GM10248 (cell line): ENCODE results near the gene RNF181.
"Not testable (repeated sequence)": the region's sequence is repeated elsewhere in the genome, so short reads cannot be mapped to it uniquely, and the experiment has no call there.

Source experiments
- CTCF ChIA-PET: fragments of 300-600 bp; sonication (Branson Sonifier 250); formaldehyde crosslinking; extraction: SDS; loops from one replicate; lab custom pipeline; 2021; ENCODE audit warnings: antibody characterized with exemption; lab: Yijun Ruan, JAX
- POLR2A ChIA-PET: fragments of 350-650 bp; sonication (Branson Sonifier 250); formaldehyde crosslinking; extraction: SDS; loops from one replicate; lab custom pipeline; 2020; ENCODE audit warnings: antibody characterized with exemption; lab: Yijun Ruan, JAX
- DNase-seq: peaks from one replicate; pipeline ENCODE4 v3.0.0; 2012; ENCODE audit errors: extremely low spot score
- CTCF ChIP-seq: IDR thresholded peaks from 2 replicates; pipeline ENCODE4 v1.5.1; 2012; ENCODE audit warnings: mild to moderate bottlenecking, low read depth; ENCODE audit errors: extremely low read depth, missing control alignments, control extremely low read depth

RNF181 gene

GRCh38 chr2:85613717-85614515 lies 18.4 kb downstream of the RNF181 start:
- ChIA-PET CTCF (interaction anchor here (1.1 kb wide), 1 partner anchor 23 kb away, joined by 4 read pairs; no protein-coding TSS in a partner anchor), POLR2A (interaction anchor here (0.6 kb wide), 1 partner anchor 11 kb away, joined by 3 read pairs; the partner anchor contains the start of gene TMEM150A)

DNA sequence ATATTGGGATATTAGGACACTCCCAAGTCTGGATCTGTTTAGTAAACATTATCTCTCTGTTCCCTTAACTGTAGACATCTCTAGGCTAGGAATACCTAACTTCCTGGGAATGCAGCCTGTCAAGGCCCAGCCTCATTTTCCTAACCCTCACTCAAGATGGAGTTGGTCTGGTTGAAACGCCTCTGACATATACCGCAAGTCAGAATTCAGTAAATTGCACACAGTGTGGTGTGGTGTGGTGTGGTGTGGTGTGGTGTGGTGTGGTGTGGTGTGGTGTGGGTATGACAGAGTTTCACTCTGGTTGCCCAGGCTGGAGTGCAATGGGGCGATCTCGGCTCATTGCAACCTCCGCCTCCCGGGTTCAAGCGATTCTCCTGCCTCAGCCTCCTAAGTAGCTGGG lies 19.2 kb downstream of the RNF181 start:
- DNase-seq, POLR2A ChIA-PET: not testable (repeated sequence)
- CTCF ChIA-PET: interaction anchor here (1.1 kb wide), 1 partner anchor 12 kb away, joined by 4 read pairs; no protein-coding TSS in a partner anchor

More at GRCh38 chr2:85613717-85614515, 18.4 kb downstream of the RNF181 start:
- no peak for DNase-seq
- TF ChIP-seq CTCF: no peak

DNA sequence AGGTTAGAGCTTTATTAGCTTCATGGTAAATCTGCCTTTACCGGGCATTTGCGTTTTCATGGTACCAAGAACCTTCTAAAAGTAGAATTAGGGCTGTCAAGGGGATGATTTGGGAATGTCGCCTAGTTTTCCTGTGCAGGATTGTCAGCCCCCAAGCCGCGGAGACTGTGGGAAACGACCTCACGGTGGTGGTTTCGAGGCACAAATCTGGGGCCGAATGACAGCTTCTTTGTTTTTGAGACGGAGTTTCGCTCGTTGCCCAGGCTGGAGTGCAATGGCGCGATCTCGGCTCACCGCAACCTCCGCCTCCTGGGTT lies 19.8 kb downstream of the RNF181 start:
- CTCF ChIA-PET: interaction anchor here (1.1 kb wide), 1 partner anchor 11 kb away, joined by 4 read pairs; no protein-coding TSS in a partner anchor
- no peak for DNase-seq
- POLR2A ChIA-PET: interaction anchor here (0.6 kb wide), 1 partner anchor 8 kb away, joined by 5 read pairs; no protein-coding TSS in a partner anchor

DNA sequence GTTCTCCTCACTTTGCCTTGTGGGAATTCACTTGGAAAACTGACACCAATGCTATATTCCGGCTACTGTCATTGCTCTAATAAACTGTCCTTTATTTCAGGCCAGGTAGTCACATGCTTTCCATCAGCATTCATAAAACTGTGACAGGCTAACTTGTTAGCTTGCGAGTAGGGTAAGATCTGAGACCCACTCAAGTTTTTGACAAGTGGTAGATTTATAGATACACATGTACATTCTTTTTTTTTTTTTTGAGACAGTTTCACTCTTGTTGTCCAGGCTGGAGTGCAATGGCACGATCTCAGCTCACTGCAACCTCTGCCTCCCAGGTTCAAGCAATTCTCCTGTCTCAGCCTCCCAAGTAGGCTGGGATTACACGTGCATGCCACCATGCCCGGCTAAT lies 22.2 kb downstream of the RNF181 start:
- ChIA-PET POLR2A (interaction anchor here (0.6 to 0.7 kb wide), 2 partner anchors 25 to 53 kb away, joined by 3 to 5 read pairs; no protein-coding TSS in a partner anchor), CTCF (interaction anchor here (0.9 to 13.0 kb wide), 3 partner anchors 10 to 19 kb away, joined by 3 to 147 read pairs (median 6); no protein-coding TSS in a partner anchor)
- DNase-seq: not testable (repeated sequence)

More for the DNA sequence above, 19.8 kb downstream of the RNF181 start:
- TF ChIP-seq CTCF: no peak

DNA sequence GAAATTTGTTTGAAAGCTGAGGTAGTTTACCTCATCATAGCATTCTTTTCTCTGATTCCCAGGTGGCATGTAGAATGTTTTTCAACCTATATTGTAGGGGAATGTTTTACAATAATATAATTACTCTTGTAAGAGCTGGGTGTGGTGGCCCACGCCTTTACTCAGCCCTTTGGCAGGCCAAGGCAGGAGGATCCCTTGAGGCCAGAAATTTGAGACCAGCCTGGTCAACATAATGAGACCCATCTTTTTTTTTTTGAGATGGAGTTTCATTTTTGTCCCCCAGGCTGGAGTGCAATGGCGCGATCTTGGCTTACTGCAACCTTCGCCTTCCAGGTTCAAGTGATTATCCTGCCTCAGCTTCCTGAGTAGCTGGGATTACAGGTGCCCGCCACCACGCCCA lies 24.1 kb downstream of the RNF181 start:
- no peak for TF ChIP-seq CTCF
- ChIA-PET CTCF (interaction anchor here (1.1 to 13.0 kb wide), 4 partner anchors 9 to 17 kb away, joined by 3 to 147 read pairs (median 10); no protein-coding TSS in a partner anchor), POLR2A (no interaction called here)

GRCh38 chr2:85621338-85621737 lies 25.8 kb downstream of the RNF181 start:
- DNase-seq: no peak
- TF ChIP-seq CTCF: no peak
- CTCF ChIA-PET: interaction anchor here (0.8 to 13.0 kb wide), 4 partner anchors 10 to 87 kb away, joined by 3 to 147 read pairs (median 6); no protein-coding TSS in a partner anchor
- POLR2A ChIA-PET: no interaction called here

More for the DNA sequence above, 24.1 kb downstream of the RNF181 start:
- no peak for DNase-seq

DNA sequence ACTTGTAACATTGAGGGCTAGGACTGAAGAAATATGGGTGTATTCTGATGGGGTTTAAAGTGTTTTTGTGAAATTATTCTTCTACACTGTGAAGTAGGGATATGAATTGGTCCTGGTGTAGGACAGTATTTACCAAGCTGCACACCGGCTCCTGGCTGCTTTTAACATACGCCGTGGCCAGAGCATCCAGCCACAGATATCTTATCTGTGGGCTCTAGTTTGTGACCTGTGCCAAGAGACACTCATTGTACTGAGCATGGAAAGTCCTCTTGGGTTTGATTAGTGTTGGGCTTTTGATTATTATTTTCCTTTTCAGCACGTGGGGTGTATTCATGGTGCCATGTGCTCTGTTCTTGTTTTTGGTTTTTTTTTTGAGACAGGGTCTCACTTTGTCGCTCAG lies 28.4 kb downstream of the RNF181 start:
- DNase-seq: no peak
- POLR2A ChIA-PET: no interaction called here
- CTCF ChIA-PET: interaction anchor here (13.0 kb wide), 1 partner anchor 13 kb away, joined by 147 read pairs; no protein-coding TSS in a partner anchor
- no peak for TF ChIP-seq CTCF
